HG02970 (cell line): ENCODE data around the gene PCDH12.
A peak's percentile ranks its signal among the peaks of the same experiment; 100 is the strongest.

Experiments used
- ATAC-seq: cut with Tn5 transposase; IDR thresholded peaks from one replicate; pipeline ENCODE4 v1.9.1; 2021; ENCODE audit warnings: mild to moderate bottlenecking, moderate library complexity, moderate number of reproducible peaks; ENCODE audit not compliant: unreplicated experiment, low FRiP score

Gene PCDH12

DNA sequence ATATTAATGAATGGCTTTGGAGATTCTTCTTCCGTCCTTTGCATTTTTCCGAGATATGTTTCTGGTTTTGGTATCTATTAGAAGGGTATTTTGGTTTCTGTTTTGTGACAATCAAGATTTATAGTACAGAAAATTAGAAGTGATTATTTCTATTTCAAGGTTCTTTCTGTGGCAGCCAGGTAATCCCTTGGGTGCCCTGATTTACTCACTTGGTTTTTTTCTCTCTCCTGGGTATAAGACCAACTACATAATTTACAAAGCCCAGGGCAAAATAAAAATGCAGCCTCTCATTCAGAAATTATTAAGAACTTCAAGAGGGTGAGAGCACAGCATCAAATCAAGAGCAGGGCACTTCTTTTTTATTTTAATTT lies 8.9 kb upstream of the PCDH12 start:
- no peak for ATAC-seq

DNA sequence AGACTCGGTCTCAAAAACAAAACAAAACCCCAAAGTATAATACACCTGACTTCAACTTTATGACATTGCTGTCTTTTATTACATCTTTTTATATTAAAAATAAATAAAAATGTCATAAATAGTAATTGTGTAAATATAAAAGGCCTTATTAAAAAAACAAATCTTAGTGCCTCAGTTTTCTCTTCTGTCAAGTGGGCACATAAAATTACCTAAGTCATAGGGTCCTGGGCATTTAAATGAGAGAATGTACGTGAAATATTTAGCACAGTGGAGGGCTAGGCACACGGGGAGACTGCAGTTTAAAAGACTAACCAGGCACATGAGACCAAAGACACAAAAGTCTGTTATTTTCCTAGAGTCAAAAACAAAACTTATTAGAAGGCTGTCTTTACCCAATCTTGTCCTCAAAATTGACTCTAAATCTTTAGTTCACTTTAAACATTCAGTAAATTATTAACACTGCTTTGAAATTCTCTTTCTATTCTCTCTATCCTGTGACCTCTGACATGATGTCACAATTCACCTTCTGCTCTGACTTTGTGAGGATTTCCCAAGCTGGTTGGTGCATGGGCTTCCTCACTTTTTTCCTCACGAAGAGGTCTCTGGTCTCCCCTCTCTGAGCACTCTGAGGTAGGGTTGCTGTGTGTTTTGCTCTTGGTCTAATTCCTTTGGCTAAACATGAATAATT lies 8.4 kb upstream of the PCDH12 start:
- no peak for ATAC-seq

DNA sequence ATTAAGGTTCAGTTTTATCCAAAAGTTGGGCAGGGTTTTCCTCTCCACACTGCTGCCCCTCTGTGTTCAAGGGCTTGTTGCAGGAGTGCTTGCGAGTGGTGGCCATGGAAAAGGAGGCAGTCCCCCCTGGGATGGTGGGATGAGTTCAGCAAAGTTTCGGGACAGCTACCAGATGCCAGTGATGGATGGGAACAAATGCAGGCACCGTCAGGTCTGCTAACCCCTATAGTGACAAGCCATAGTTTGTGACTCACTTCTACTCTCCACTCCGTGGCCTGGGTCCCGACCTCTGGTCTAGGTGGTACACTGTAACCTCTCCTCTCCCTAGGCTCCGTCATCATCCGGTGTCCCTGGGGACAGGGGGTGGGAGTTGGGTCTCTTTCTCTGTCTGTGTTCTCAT lies 7.1 kb upstream of the PCDH12 start:
- no peak for ATAC-seq

DNA sequence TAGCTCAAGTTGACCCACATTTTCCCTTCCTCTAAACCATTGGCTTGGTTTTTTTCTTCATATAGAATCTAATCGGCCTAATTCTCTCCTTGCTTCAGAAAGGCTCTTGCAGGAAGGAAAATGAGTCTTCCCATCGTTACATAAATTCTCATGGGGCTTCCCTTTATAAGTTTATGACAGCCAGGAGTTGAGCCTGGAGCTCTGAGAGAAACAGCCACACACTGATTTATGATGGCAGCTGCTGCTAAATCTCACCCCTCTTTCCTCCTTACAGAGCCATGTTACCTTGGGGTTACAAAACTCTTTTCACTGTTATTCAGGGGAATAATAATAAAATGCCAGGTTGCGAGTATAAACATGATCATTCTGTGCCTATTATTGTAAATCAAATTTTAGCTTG lies 5.7 kb upstream of the PCDH12 start:
- ATAC-seq, result no peak

DNA sequence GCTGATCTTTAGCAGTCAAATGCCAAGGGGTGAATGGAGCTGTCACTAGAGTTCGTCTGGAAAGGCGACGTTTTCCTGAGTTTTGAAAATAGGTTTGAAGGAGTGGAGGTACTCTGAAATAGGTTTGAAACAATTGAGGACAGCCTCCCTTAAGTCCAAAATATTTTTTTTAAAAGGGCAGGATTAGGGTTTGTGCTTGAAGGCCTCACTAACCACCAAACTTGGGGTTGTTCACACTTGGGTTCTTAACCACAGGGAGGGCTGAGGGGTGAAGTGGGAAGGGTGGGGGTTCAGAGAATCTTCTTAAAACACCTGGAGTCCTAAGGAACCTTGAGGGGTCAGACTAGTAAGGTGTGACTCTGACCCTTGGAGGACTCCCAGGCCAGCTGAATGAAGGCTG lies 3.5 kb upstream of the PCDH12 start:
- ATAC-seq, result no peak

DNA sequence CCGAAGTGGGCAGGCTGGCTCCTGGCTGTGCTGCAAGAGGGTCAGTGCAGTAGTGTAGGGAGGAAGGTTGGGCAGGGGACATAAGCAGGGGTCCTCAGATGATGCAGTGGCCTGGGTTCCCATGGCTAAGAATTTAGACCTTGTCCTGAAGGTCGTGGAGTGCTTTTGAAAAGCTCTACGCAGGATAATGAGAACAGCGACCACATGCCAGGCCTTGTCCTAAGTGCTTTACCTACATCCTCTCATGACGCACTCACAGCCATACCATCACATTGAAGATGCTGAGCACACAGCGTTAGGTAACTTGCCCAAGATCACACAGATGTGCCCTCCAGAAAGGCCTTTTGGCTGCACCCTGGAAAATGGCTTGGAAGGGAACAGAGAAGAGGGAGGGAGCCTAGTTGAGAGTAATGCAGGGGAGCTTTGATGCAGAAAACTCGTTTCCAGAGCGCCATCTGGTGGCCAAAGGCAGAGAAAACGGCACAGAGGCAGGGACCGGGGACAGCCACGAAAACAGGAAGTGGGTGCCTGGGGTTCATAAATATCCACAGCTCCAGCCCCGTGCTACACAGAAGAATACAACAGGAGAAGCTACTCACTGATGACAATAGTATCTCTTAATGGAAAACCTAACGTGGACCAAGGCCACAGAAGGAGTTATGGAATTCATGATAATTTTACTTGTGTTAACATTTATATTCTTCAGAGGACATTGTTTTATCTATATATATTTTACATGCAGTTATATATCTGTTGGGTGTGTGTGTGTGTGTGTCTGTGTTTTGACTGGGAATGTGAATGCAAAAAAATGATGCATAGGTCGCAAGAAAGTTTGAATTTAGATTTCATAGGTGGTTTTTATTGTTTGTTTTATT lies 2.7 kb upstream of the PCDH12 start:
- peak; percentile 66 for ATAC-seq

DNA sequence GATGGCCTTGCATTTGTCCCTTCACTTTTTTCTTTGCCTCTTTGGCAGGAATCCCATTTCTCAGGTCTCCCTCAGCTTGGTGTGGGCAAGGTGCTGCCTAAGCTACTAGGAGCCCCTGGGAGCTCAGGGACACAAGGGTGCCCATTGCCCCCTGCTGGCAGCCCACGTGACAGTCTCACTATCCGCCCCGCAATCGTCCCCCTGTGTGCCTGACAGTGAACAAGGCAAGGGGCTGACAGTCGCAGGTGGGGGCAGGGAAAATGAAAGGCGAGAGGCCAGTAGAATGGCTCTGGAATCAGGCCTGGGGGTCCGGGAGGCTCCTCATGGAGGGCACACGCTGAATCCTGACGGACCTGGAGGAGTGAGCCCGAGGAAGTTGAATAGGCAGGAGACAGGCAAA lies 2.0 kb upstream of the PCDH12 start:
- no peak for ATAC-seq

DNA sequence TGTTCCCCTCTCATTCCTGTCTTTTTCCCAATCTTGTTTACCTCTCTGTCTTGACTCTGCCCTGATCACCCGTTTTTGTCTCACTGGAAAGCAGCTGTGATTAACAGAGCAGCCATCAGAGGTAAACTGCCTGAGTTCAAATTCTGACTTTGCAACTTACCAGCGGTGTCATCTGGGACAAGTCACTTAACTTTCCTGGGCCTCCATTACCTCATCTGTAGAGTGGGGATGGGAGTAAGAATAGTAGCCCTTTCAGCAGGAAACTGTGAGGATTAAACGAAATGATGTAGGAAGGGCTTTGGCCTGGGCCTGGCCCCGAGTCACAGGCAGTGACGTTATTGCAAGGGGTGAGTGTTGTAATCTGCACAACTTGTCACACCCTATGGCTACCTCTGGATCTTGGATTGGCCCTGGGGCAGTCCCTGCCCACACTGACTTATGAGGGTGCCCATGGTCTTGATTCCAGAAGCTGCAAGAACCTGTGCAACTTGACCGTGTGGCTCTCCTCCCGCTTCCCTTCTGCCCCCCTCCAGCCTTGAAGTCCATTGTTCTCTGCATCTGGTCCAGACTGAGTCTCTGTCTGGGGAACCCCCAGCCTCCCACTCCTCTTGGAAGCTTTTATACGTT lies 657 bp upstream of the PCDH12 start:
- no peak for ATAC-seq

DNA sequence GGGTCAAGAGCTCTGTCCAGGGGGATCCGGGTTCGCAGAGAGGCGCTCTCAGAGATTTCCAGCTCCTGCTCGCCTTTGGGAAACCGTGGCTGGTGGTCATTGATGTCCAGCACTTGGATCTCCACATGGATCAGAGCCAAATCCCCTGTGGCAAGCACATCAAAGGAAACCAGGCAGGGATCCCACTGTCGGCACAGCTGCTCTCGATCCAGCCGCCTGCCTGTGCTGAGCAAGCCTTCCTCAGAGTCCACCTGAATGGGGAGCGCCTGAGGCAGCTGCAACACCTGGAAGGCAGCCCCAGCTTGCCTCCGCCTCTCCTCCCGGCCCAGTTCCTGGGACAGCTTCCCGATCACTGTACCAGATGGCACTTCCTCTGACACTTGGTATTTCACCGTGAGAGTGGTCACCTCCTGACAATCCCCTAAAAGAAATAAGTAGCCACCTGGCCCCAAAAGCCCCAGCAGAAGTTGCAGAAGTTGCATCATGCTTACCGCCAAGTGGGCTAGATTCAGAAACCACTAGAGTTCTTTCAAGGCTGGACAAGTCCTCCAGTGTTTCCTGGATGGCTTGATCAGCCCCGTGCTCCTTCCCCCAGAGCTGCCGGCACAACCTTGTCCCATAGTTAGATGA lies 520 bp downstream of the PCDH12 start:
- ATAC-seq, result no peak

DNA sequence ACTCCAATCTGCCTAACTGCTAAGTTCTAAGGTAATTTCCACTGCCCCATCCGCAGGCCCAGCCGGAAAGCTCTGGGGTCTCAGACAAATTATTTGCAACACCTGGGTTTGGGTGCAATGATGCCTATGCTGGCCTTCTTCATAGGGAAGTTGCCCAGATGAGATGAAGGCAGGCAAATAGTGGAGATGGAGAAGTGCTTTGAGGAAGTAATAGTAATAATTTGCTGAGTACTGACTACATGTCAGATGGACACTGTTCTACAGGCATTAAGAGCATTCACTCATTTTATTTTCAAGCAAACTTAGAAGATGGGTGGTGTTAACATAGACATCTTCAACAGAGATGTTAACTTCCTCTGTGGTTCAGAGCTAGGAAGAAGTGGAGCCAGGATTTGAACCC lies 3.8 kb downstream of the PCDH12 start:
- ATAC-seq, result no peak

DNA sequence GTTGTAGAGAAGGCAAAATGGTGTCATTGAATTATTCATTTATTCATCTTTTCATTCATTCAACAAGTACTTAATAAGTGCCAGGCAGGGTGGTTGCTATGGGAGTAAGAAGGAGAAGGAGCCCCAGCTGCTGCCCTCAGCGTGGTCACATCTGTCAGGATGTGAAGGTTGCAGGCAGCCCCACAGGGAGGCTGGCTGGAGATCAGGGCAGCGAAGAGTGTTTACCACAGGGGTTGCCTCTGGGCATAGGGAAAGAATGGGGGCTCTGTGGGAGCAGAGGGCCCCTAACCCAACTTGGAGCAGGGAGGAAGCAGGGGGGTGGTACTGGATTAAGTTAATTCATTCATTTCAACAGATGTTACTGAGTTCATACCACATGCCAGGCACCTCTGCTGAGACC lies 6.0 kb downstream of the PCDH12 start:
- ATAC-seq, result no peak

DNA sequence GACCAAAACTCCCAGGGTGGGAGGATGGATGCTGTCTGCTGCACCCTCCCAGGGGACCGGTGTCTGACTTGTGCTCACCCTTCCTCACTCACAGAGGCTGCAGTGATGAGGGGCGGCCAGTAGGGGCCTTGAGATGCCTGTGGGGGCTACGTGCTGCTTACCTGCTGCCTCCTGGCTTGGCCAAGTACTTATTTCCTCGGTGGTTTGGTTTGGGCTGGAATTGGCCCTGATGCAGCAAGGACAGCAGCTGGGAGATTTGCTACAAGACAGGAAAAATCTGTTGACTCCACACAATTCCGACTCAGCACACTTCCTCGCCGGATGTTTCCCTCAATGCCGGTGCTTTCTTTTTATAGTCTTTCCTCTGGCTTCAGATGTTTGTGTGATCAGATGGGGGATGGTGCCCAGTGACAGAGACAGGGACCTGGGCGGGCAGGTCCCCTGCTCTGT lies 6.6 kb downstream of the PCDH12 start:
- ATAC-seq, result no peak

DNA sequence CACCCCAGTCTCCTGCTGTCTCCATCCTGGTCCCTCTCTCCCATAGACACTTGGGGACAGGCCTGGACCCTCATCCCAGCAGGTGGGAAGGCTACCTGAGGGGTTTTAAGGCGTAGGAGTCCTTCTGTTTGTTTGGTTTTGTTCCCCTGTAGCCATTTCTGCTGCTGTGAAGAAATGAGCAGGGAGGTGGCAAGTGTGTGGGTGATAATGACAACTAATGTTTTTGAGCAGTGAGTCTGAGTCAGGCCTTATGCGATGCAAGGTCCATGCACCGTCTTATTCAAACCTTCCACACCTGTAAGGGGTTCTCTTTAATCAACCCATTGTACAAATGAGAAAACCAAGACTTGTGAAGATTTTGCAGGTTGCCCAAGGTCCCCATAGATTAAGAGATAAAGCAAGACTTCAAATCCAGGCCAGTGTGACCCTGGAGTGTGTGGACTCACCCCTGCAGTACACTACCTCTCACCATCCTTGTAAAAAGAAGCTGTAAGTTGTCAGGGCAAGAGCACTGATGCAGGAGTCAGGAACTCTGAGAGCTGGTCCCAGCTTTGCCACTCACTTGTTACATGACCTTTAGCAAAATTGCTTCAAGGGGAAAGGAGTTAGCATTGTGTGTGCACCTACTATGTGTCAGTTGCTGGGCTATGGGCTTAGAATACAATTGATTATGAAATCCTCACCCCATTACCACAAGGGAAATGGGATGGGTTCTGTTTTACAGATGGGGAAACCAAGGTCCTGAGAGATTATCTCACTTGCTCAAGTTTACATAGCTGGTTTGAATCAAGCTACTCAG lies 7.6 kb downstream of the PCDH12 start:
- no peak for ATAC-seq

DNA sequence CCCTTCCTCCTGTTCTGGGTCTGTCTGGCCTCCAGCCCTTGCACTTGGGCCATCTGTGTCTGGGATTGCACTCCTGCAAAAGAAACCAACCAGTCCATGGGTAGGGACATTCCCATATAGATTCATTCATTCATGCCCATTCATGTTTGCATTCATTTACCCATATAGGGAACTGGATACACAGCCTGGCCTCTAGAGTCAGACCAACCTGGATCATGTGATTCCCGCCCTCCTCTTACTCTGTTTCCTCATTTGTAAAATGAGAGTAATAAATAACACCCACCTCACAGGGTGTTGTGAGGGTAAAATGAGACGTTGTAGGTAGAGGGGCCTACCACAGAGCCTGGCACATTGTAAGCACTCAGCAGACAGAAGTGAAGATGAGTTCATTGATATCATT lies 8.5 kb downstream of the PCDH12 start:
- no peak for ATAC-seq

DNA sequence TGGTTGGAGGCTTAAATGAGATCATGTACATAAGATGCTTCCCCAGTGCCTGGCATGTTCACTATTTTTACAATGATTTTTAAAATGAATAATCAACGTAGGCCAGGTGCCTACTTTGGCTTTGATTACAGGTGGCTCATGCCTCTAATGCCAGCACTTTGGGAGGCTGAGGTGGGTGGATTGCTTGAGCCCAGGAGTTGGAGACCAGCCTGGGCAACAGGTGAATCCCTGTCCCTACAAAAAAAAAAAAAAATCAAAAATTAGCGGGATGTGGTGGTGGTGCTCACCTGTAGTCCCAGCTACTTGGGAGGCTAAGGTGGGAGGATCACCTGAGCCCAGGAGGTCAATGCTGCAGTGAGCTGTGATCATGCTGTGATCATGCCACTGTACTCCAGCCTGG lies 9.2 kb downstream of the PCDH12 start:
- ATAC-seq, result no peak

DNA sequence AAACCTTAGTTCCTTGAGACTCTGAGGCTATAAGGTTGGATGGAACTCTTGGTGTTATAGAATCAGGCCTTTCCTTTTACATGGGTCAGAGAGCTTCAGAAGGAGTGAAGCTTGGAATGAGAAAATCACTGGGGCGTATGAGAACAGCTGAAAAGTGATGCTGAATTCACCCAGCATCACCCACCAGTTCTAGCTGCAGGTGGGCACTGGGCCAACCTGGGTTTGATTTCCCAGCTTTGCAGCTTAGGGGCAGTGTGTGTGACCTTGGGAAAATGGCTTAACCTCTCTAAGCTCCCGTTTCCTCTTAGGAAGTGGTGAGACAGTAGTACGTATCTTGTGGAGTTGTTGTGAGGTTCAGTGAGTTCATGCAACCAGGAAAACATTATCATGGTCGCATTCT lies 10.7 kb downstream of the PCDH12 start:
- no peak for ATAC-seq

DNA sequence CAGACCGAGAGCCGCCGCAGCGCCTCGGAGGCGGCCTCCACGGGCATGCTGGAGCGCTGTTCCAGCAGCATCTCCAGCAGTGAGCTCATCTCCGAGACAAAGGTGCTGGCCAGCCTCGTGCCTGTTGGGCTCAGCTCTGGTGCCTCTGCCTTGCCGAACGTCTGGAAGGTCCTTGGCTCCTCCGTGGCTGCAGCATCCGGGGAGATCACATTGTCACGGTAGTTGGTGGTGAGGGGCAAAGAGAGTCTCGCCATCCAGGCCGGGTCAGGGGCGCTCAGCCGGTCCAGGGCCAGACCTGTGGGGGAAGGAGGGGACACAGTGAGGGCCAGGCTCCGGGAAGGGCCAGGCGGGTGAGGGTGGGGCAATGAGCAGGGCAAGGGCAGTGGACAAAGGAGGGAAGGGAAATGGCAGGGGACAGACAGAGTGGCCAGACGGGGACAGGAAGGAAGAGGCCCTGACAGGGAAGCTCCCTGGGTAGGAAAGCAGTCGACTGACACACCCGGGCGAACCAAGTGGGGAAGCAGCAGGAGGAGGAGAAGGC lies 12.4 kb downstream of the PCDH12 start:
- no peak for ATAC-seq

DNA sequence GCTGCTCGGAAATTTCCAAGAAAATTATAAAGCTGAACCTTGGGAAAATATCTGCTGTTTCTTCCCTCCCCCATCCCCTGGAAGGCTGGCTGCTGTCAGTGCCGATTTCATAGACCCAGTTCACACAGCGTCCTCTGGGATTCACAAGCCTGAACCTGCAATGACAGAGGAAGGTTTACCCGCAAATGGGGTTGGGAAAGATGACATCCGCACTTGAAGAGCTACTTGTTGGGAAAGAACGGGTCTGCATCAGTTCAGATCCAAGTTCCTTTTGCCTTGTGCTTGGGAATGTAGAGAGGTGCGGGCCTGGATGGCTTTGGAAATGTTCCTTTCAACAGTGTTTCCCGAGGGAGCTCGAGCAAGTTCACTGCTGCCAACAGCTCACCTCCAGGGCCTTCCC lies 13.9 kb downstream of the PCDH12 start:
- ATAC-seq, result no peak

DNA sequence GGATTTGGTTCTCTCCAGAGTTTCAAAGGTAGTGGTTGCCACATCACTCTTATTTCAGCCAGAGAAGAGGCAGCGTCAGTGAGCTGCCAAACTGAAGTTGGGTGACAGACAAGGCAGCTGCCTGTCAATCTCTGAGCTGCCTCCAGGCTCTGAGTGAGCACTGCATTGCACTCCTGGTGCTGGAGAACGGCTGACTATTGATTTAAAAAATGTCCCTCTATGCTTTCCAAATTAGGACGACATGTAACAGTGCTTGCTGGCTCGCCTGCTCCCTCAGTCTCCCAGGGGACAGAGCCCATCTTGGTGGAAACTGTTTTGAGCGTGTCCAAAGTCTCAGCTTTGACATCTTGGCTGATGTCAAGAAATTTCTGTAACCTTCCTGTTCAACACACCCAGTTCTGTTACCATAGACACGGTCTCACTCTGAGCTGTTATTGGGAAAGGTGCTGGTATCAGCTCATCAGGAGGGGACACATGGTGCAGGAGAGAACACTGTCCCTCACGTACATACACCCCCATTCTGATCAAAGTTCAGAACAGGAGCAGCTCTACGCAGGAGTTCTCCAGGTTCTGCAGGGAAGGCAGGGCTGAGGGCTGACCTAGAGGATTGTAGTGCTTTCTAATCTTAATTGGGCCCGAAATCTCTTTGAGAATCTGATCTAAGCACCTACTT lies 15.7 kb downstream of the PCDH12 start:
- no peak for ATAC-seq

DNA sequence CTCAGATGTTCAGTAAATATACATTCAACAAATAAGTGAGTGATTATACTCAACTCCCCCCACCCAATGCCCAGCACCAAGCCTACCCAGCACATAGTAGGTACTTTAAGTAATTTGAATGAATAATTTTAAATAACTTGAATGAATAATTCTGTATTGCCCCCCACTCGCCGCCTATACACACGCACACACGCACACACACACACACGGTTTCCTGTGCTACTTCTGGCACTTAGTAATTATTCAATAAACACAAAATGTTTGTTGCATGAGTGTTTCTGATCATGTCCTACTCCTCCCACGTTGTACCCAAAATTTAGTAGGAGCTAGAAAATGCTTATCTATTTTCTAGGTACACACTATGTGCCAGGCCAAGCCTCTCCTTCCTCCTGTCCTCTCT lies 16.2 kb downstream of the PCDH12 start:
- no peak for ATAC-seq
